SK-N-SH (cell line): ENCODE data around the gene DNHD1.

Experiments
- ELF1 ChIP-seq: IDR thresholded peaks from 2 replicates; pipeline ENCODE4 v1.4.0; 2012
- EZH2phosphoT487 ChIP-seq: fragments of 200-600 bp; sonication (generic); IDR thresholded peaks from 2 replicates; pipeline ENCODE4 v1.6.1; 2017; ENCODE audit warnings: low read depth, mixed run types, mild to moderate bottlenecking, antibody characterized with exemption, moderate library complexity, borderline replicate concordance
- GABPA ChIP-seq: IDR thresholded peaks from 2 replicates; pipeline ENCODE4 v1.4.0; 2012; ENCODE audit warnings: low read depth, mild to moderate bottlenecking
- GATA2 ChIP-seq: sonication (generic); formaldehyde crosslinking; IDR thresholded peaks from 2 replicates; pipeline ENCODE4 v1.5.0; 2020; ENCODE audit warnings: mild to moderate bottlenecking, missing genetic modification reagents
- POLR2AphosphoS5 ChIP-seq: IDR thresholded peaks from 2 replicates; pipeline ENCODE4 v1.6.1; 2012; ENCODE audit warnings: low read depth, low read length
- RAD21 ChIP-seq: IDR thresholded peaks from 2 replicates; pipeline ENCODE4 v1.6.1; 2012; ENCODE audit warnings: mild to moderate bottlenecking, low read length
- RCOR1 ChIP-seq: fragments of 150-350 bp; IDR thresholded peaks from 2 replicates; pipeline ENCODE4 v1.6.1; 2017; ENCODE audit warnings: antibody characterized with exemption, low read length
- TF ChIP-seq, protein P1 (sequence below): fragments of 200-600 bp; sonication (generic); IDR thresholded peaks from 2 replicates; pipeline ENCODE4 v1.6.1; 2017; ENCODE audit warnings: antibody characterized with exemption, mild to moderate bottlenecking, moderate library complexity
- TF ChIP-seq, protein P2 (sequence below): IDR thresholded peaks from 2 replicates; pipeline ENCODE4 v1.4.0; 2012; ENCODE audit warnings: low read depth
- TF ChIP-seq, protein P3 (sequence below): IDR thresholded peaks from 2 replicates; pipeline ENCODE4 v1.6.1; 2012; ENCODE audit warnings: mild to moderate bottlenecking, low read depth, low read length, moderate library complexity
- TF ChIP-seq, protein P4 (sequence below): fragments of 150-350 bp; IDR thresholded peaks from 2 replicates; pipeline ENCODE4 v1.6.1; 2017; ENCODE audit warnings: antibody characterized with exemption, low read length, low read depth, borderline replicate concordance

- TF ChIP-seq GATA2 (CRISPR knock-in tag) (no peak), GABPA (no peak), RCOR1 (no peak), ELF1 (no peak), POLR2AphosphoS5 (no peak), EZH2phosphoT487 (no peak), RAD21 (no peak)
- TF ChIP-seq, protein P1, sequence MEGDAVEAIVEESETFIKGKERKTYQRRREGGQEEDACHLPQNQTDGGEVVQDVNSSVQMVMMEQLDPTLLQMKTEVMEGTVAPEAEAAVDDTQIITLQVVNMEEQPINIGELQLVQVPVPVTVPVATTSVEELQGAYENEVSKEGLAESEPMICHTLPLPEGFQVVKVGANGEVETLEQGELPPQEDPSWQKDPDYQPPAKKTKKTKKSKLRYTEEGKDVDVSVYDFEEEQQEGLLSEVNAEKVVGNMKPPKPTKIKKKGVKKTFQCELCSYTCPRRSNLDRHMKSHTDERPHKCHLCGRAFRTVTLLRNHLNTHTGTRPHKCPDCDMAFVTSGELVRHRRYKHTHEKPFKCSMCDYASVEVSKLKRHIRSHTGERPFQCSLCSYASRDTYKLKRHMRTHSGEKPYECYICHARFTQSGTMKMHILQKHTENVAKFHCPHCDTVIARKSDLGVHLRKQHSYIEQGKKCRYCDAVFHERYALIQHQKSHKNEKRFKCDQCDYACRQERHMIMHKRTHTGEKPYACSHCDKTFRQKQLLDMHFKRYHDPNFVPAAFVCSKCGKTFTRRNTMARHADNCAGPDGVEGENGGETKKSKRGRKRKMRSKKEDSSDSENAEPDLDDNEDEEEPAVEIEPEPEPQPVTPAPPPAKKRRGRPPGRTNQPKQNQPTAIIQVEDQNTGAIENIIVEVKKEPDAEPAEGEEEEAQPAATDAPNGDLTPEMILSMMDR, result no peak
- TF ChIP-seq, protein P2, sequence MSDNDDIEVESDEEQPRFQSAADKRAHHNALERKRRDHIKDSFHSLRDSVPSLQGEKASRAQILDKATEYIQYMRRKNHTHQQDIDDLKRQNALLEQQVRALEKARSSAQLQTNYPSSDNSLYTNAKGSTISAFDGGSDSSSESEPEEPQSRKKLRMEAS, result no peak
- TF ChIP-seq, protein P3, sequence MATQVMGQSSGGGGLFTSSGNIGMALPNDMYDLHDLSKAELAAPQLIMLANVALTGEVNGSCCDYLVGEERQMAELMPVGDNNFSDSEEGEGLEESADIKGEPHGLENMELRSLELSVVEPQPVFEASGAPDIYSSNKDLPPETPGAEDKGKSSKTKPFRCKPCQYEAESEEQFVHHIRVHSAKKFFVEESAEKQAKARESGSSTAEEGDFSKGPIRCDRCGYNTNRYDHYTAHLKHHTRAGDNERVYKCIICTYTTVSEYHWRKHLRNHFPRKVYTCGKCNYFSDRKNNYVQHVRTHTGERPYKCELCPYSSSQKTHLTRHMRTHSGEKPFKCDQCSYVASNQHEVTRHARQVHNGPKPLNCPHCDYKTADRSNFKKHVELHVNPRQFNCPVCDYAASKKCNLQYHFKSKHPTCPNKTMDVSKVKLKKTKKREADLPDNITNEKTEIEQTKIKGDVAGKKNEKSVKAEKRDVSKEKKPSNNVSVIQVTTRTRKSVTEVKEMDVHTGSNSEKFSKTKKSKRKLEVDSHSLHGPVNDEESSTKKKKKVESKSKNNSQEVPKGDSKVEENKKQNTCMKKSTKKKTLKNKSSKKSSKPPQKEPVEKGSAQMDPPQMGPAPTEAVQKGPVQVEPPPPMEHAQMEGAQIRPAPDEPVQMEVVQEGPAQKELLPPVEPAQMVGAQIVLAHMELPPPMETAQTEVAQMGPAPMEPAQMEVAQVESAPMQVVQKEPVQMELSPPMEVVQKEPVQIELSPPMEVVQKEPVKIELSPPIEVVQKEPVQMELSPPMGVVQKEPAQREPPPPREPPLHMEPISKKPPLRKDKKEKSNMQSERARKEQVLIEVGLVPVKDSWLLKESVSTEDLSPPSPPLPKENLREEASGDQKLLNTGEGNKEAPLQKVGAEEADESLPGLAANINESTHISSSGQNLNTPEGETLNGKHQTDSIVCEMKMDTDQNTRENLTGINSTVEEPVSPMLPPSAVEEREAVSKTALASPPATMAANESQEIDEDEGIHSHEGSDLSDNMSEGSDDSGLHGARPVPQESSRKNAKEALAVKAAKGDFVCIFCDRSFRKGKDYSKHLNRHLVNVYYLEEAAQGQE, result no peak
- TF ChIP-seq, protein P4, sequence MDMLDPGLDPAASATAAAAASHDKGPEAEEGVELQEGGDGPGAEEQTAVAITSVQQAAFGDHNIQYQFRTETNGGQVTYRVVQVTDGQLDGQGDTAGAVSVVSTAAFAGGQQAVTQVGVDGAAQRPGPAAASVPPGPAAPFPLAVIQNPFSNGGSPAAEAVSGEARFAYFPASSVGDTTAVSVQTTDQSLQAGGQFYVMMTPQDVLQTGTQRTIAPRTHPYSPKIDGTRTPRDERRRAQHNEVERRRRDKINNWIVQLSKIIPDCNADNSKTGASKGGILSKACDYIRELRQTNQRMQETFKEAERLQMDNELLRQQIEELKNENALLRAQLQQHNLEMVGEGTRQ, result no peak
Measured at GRCh38 chr11:6530848-6531247, 33.8 kb downstream of the DNHD1 start.
